Panc1 (cell line): ENCODE measurements around the gene MRPL27.

Experiments used
- POLR2AphosphoS5 ChIP-seq: IDR thresholded peaks from 2 replicates; pipeline ENCODE4 v1.6.1; 2012; ENCODE audit warnings: mild to moderate bottlenecking, low read depth, low read length, moderate library complexity
- SIN3A ChIP-seq: IDR thresholded peaks from 2 replicates; pipeline ENCODE4 v1.6.1; 2012; ENCODE audit warnings: low read depth, mild to moderate bottlenecking, low read length, moderate library complexity, borderline replicate concordance; ENCODE audit not compliant: insufficient read depth
- TCF7L2 ChIP-seq: IDR thresholded peaks from 2 replicates; pipeline ENCODE4 v1.6.1; 2011; ENCODE audit warnings: mild to moderate bottlenecking, low read depth, low read length, inconsistent platforms
- TF ChIP-seq, protein P1 (sequence below): fragments of 450-650 bp; IDR thresholded peaks from 2 replicates; pipeline ENCODE4 v1.5.1; 2017; ENCODE audit warnings: mild to moderate bottlenecking

DNA sequence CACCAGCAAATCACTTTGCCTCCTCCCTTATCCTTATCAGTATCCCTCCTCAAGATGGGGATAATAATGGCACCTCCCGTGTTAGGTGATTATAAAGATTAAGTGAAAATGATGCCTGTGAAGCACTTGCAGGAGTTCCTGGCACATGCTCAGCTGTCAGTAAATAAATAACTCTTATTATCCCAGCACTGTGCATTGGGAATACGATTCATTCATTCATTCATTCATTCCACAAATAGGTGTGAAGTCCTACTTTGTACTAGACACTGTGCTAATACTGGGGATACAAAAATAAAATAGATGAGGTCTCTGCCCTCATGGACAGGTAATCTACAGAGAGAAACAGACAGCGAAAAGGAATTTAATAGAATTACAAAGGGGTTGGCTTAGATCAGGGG lies 25.1 kb downstream of the MRPL27 start:
- TF ChIP-seq TCF7L2 (no peak), SIN3A (no peak), POLR2AphosphoS5 (no peak)
- TF ChIP-seq, protein P1, sequence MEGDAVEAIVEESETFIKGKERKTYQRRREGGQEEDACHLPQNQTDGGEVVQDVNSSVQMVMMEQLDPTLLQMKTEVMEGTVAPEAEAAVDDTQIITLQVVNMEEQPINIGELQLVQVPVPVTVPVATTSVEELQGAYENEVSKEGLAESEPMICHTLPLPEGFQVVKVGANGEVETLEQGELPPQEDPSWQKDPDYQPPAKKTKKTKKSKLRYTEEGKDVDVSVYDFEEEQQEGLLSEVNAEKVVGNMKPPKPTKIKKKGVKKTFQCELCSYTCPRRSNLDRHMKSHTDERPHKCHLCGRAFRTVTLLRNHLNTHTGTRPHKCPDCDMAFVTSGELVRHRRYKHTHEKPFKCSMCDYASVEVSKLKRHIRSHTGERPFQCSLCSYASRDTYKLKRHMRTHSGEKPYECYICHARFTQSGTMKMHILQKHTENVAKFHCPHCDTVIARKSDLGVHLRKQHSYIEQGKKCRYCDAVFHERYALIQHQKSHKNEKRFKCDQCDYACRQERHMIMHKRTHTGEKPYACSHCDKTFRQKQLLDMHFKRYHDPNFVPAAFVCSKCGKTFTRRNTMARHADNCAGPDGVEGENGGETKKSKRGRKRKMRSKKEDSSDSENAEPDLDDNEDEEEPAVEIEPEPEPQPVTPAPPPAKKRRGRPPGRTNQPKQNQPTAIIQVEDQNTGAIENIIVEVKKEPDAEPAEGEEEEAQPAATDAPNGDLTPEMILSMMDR, result no peak
